ENCODE data around the gene HCN4.

- TF ChIP-seq CTCF (conservative IDR thresholded peaks at IDR 0.05 in 1 of 2, IDR thresholded peaks at IDR 0.05 in 1 of 2; ENCODE audit: extremely low read depth in 1 of 2, insufficient read depth in 1 of 2, low read depth in 1 of 2, low read length in 2 of 2) (no peak), EZH2 (IDR thresholded peaks at IDR 0.05; ENCODE audit: borderline replicate concordance, low read length) (no peak)
Observed at GRCh38 chr15:73320619-73321180, 48.1 kb downstream of the HCN4 start.

All from mammary epithelial cell (primary cell).